IMR-90 (cell line): ENCODE results near the gene CPD. TPM values are rescaled to one million over a fixed set of nuclear protein-coding genes. Genes with fewer than 3 reads are reported as not detected.

Experiments used
- ATAC-seq: fragments of 200-7000 bp; cut with Tn5 transposase; 2 replicates; pipeline ENCODE4 v1.9.1; 2020; ENCODE audit warnings: low read depth, mild to moderate bottlenecking, moderate library complexity
- BruUV-seq: library from RNA; stranded (reverse); fragments of 400-500 nt; replicated peaks from 2 replicates; lab custom pipeline; 2021; lab: Mats Ljungman, UMichigan
- CTCF ChIA-PET: fragments of 300-600 bp; formaldehyde crosslinking; extraction: SDS; loops from one replicate; lab custom pipeline; 2021; ENCODE audit warnings: antibody characterized with exemption; lab: Yijun Ruan, JAX
- POLR2A ChIA-PET: fragments of 300-600 bp; sonication (Branson Sonifier 250); formaldehyde crosslinking; loops from one replicate; lab custom pipeline; 2022; ENCODE audit warnings: antibody characterized with exemption; ENCODE audit not compliant: unreplicated experiment; lab: Charles Lee
- DNase-seq: peaks from one replicate; pipeline ENCODE4 v3.0.0; 2013
- H2AFZ ChIP-seq: replicated peaks from 2 replicates; pipeline ENCODE3; 2013; ENCODE audit warnings: low read length, mild to moderate bottlenecking; ENCODE audit not compliant: poor library complexity
- H2AK5ac ChIP-seq: 2 replicates; pipeline ENCODE4 v1.6.1; 2013; ENCODE audit warnings: low read depth, low read length, inconsistent platforms
- H2AK9ac ChIP-seq: replicated peaks from 2 replicates; pipeline ENCODE3; 2013; ENCODE audit warnings: mild to moderate bottlenecking, low read depth, low read length, moderate library complexity; ENCODE audit not compliant: poor library complexity
- H2BK120ac ChIP-seq: 2 replicates; pipeline ENCODE4 v1.6.1; 2013; ENCODE audit warnings: low read depth, low read length, inconsistent platforms
- H2BK15ac ChIP-seq: 3 replicates; pipeline ENCODE4 v1.6.1; 2013; ENCODE audit warnings: low read depth, low read length, inconsistent platforms
- H2BK20ac ChIP-seq: 2 replicates; pipeline ENCODE4 v1.6.1; 2013; ENCODE audit warnings: low read depth, mild to moderate bottlenecking, inconsistent platforms, low read length, moderate library complexity
- H2BK5ac ChIP-seq: 2 replicates; pipeline ENCODE4 v1.6.1; 2013; ENCODE audit warnings: mild to moderate bottlenecking, low read depth, low read length, inconsistent platforms; ENCODE audit not compliant: poor library complexity, severe bottlenecking
- H3K14ac ChIP-seq: replicated peaks from 2 replicates; pipeline ENCODE4 v1.6.1; 2013; ENCODE audit warnings: low read depth, low read length, inconsistent platforms
- H3K18ac ChIP-seq: 2 replicates; pipeline ENCODE4 v1.6.1; 2013; ENCODE audit warnings: low read depth, low read length, control low read depth
- H3K23ac ChIP-seq: 2 replicates; pipeline ENCODE4 v1.6.1; 2013; ENCODE audit warnings: low read depth, low read length, inconsistent platforms
- H3K27ac ChIP-seq: 2 replicates; pipeline ENCODE4 v1.5.1; 2013; ENCODE audit warnings: mild to moderate bottlenecking, control low read depth, low read length; ENCODE audit not compliant: insufficient read depth
- H3K27me3 ChIP-seq: 2 replicates; pipeline ENCODE4 v1.6.1; 2013; ENCODE audit warnings: low read length; ENCODE audit not compliant: control insufficient read depth, insufficient read depth
- H3K36me3 ChIP-seq: 2 replicates; pipeline ENCODE4 v1.6.1; 2013; ENCODE audit warnings: low read length, mixed read lengths; ENCODE audit not compliant: control insufficient read depth, insufficient read depth
- H3K4ac ChIP-seq: 2 replicates; pipeline ENCODE4 v1.6.1; 2013; ENCODE audit warnings: low read depth, low read length, inconsistent platforms
- H3K4me1 ChIP-seq: 2 replicates; pipeline ENCODE4 v1.6.1; 2013; ENCODE audit warnings: low read length, mixed read lengths; ENCODE audit not compliant: control insufficient read depth, insufficient read depth
- H3K4me2 ChIP-seq: 2 replicates; pipeline ENCODE4 v1.6.1; 2013; ENCODE audit warnings: low read depth, mild to moderate bottlenecking, control low read depth, low read length, moderate library complexity
- H3K4me3 ChIP-seq: 2 replicates; pipeline ENCODE4 v1.5.1; 2013; ENCODE audit warnings: low read depth, mild to moderate bottlenecking, control low read depth, low read length, moderate library complexity; ENCODE audit not compliant: insufficient read depth
- H3K56ac ChIP-seq: 2 replicates; pipeline ENCODE4 v1.6.1; 2013; ENCODE audit warnings: low read length, inconsistent platforms; ENCODE audit not compliant: insufficient read depth; ENCODE audit errors: extremely low read depth
- H3K79me1 ChIP-seq, 2 experiments: 2 replicates each; pipeline ENCODE4 v1.6.1; 2013; ENCODE audit warnings: low read length in 2 of 2, inconsistent platforms in 1 of 2, low read depth in 1 of 2
- H3K9ac ChIP-seq: 2 replicates; pipeline ENCODE4 v1.6.1; 2013; ENCODE audit warnings: low read depth, low read length, control low read depth
- H3K9me1 ChIP-seq: 2 replicates; pipeline ENCODE4 v1.6.1; 2013; ENCODE audit warnings: low read length, inconsistent platforms; ENCODE audit not compliant: insufficient read depth
- H3K9me3 ChIP-seq: 2 replicates; pipeline ENCODE4 v1.6.1; 2013; ENCODE audit warnings: low read length; ENCODE audit not compliant: control insufficient read depth, insufficient read depth
- H4K20me1 ChIP-seq: 2 replicates; pipeline ENCODE4 v1.6.1; 2013; ENCODE audit warnings: low read length, inconsistent platforms; ENCODE audit not compliant: insufficient read depth
- H4K5ac ChIP-seq: 2 replicates; pipeline ENCODE4 v1.6.1; 2013; ENCODE audit warnings: mild to moderate bottlenecking, low read depth, low read length, control low read depth
- H4K8ac ChIP-seq, 2 experiments: 2 replicates each; pipeline ENCODE4 v1.6.1; 2013; ENCODE audit warnings: low read depth in 2 of 2, low read length in 2 of 2, control low read depth in 1 of 2, inconsistent platforms in 1 of 2
- H4K91ac ChIP-seq: 2 replicates; pipeline ENCODE4 v1.6.1; 2013; ENCODE audit warnings: low read depth, low read length, inconsistent platforms; ENCODE audit not compliant: insufficient read depth
- MXI1 ChIP-seq: IDR thresholded peaks from 2 replicates; pipeline ENCODE4 v1.6.1; 2012; ENCODE audit warnings: low read depth, mild to moderate bottlenecking, low read length, moderate library complexity, borderline replicate concordance
- RAD21 ChIP-seq: IDR thresholded peaks from 2 replicates; pipeline ENCODE4 v1.6.1; 2012; ENCODE audit warnings: low read length, improper control_type of control experiment
- RFX5 ChIP-seq: IDR thresholded peaks from 2 replicates; pipeline ENCODE4 v1.8.0; 2012; ENCODE audit warnings: low read depth, mild to moderate bottlenecking, low read length, moderate library complexity
- USF2 ChIP-seq: fragments of 150-350 bp; IDR thresholded peaks from 2 replicates; pipeline ENCODE4 v1.6.1; 2017; ENCODE audit warnings: mild to moderate bottlenecking, antibody characterized with exemption, low read length, low read depth
- WGBS, 2 experiments: methylation state at CpG; one replicate each; pipeline versions ENCODE4 v1.1.5 to v1.1.7; 2013; ENCODE audit warnings: missing lambda C conversion rate in 2 of 2; ENCODE audit not compliant: insufficient read length in 1 of 2; ENCODE audit errors: extremely low coverage in 2 of 2; 5-methylcytosine and 5-hydroxymethylcytosine counted together
- dilution Hi-C: fragments of 300-500 bp; cut with HindIII; formaldehyde crosslinking; loops from one replicate; pipeline ENCODE4 v1.14.3; 2018; ENCODE audit warnings: low sequenced_read_pairs; ENCODE audit not compliant: unreplicated experiment
- in situ Hi-C: fragments of 300-500 bp; cut with MboI; formaldehyde crosslinking; loops from 3 replicates; pipeline ENCODE4 v1.14.3; 2019; ENCODE audit warnings: low sequenced_read_pairs, inconsistent platforms, mixed read lengths
- intact Hi-C: fragments of 100-400 bp; cut with micrococcal nuclease; formaldehyde crosslinking; loops from 2 replicates; pipeline ENCODE4 v1.10.0; 2022
- polyA plus RNA-seq, 3 experiments: library from polyadenylated mRNA; depleted of rRNA; stranded (reverse); fragments of >200 nt; gene quantifications; 2 replicates each; pipeline ENCODE4 v1.2.3, GENCODE V29; 2012; ENCODE audit warnings: low replicate concordance in 1 of 3
- total RNA-seq: library from RNA; depleted of rRNA; stranded (reverse); fragments of >200 nt; gene quantifications from 2 replicates; pipeline ENCODE4 v1.2.3, GENCODE V29; 2012
- TF ChIP-seq, protein P1 (sequence below): fragments of 150-350 bp; IDR thresholded peaks from 2 replicates; pipeline ENCODE4 v1.6.1; 2016; ENCODE audit warnings: low read depth, mild to moderate bottlenecking, low read length, moderate library complexity, borderline replicate concordance

Gene CPD
- total and polyA plus RNA-seq, 2 of the 4 experiments (the other 2 are of a cell fraction) = 23.4 to 94.5 TPM

DNA sequence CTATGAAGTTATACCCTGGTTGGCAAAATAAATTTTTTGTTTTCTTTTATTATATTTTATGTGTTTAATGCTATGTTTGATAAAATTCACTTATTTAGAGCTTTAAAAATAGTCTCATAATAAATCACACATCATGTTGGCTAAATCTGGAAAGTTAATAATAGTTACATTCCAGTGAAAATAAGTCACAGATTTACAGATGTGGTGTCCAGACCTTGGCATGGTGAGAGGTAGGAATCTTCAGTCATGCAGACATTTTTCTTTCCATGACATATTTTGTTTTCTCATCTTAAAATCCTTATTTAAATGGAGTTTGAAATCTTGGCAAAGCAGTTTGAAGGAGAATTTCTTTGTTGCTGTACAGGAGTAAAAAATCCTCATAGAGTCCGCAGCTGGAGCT is 50.4 kb downstream of the CPD start:
- Histone ChIP-seq H3K27me3 (no peaks in the 10 kb centered on the region), H4K91ac (no peak overlapping the region), H3K4me1 (no peaks in the 10 kb centered on the region; the same call in 1 of the 2 replicates), H2BK15ac (no peak overlapping the region), H3K14ac (no peak overlapping the region; the same call in 1 of the 2 replicates), H3K27ac (no peak overlapping the region), H3K4me3 (no peak overlapping the region), H3K23ac (no peak overlapping the region), H2BK20ac (no peak overlapping the region), H3K4me2 (no peak overlapping the region), H3K36me3 (peaks cover 10% of the 10 kb centered on the region), H3K9ac (no peak overlapping the region), H3K4ac (no peak overlapping the region), H2AFZ (no peak overlapping the region), H4K5ac (no peak overlapping the region), H2BK120ac (no peak overlapping the region), H3K18ac (no peak overlapping the region), H3K9me1 (0 out of 2 replicates have a peak, but pooled peaks cover 4% of the 10 kb centered on the region), H2AK9ac (no peak overlapping the region), H2AK5ac (no peak overlapping the region), H4K8ac (no peak overlapping the region), H4K20me1 (no peaks in the 10 kb centered on the region), H3K9me3 (no peaks in the 10 kb centered on the region), H3K56ac (no peak overlapping the region), H3K79me1 (no peaks in the 10 kb centered on the region; a peak in 1 of 4 replicates), H2BK5ac (no peak overlapping the region)
- ChIA-PET POLR2A (no interaction called here), CTCF (no interaction called here)
- intact Hi-C loops (no loop called here), dilution Hi-C loops (no loop called here), in situ Hi-C loops (no loop called here)
- DNase-seq (peak; percentile 55), ATAC-seq (no peak; the same call in 1 of the 2 replicates)
- no peak for TF ChIP-seq USF2
- TF ChIP-seq MXI1 = no peak
- TF ChIP-seq, protein P1, sequence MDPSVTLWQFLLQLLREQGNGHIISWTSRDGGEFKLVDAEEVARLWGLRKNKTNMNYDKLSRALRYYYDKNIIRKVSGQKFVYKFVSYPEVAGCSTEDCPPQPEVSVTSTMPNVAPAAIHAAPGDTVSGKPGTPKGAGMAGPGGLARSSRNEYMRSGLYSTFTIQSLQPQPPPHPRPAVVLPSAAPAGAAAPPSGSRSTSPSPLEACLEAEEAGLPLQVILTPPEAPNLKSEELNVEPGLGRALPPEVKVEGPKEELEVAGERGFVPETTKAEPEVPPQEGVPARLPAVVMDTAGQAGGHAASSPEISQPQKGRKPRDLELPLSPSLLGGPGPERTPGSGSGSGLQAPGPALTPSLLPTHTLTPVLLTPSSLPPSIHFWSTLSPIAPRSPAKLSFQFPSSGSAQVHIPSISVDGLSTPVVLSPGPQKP = no peak
- no peak for TF ChIP-seq RAD21
- TF ChIP-seq RFX5 = no peak
- no TSS peak for BruUV-seq
- no CpG with 5 or more reads among the region's 1 CpG for WGBS, 2 experiments
